Activated CD4-positive, alpha-beta T cell treated with anti-CD3 and anti-CD28 coated beads for 24 hours (primary cell): Measurements from ENCODE around the gene MAPK1.
"Not testable (repeated sequence)": the region's sequence is repeated elsewhere in the genome, so short reads cannot be mapped to it uniquely, and the experiment has no call there.

Experiments
- DNase-seq, 2 donors: peaks; one replicate each; pipeline ENCODE4 v3.0.0-alpha.2; 2020; ENCODE audit warnings: low read depth in 2 of 2

MAPK1 gene

DNA sequence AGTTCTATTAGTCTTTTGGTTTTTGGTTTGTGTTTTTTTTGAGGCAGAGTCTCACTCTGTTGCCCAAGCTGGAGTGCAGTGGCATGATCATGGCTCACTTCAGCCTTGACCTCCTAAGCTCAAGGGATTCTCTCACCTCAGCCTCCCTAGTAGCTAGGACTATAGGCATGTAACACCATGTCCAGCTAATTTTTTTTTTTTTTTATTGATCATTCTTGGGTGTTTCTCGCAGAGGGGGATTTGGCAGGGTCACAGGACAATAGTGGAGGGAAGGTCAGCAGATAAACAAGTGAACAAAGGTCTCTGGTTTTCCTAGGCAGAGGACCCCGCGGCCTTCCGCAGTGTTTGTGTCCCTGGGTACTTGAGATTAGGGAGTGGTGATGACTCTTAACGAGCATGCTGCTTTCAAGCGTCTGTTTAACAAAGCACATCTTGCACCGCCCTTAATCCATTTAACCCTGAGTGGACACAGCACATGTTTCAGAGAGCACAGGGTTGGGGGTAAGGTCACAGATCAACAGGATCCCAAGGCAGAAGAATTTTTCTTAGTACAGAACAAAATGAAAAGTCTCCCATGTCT lies 15.4 kb upstream of the MAPK1 start:
- not testable (repeated sequence) for DNase-seq

DNA sequence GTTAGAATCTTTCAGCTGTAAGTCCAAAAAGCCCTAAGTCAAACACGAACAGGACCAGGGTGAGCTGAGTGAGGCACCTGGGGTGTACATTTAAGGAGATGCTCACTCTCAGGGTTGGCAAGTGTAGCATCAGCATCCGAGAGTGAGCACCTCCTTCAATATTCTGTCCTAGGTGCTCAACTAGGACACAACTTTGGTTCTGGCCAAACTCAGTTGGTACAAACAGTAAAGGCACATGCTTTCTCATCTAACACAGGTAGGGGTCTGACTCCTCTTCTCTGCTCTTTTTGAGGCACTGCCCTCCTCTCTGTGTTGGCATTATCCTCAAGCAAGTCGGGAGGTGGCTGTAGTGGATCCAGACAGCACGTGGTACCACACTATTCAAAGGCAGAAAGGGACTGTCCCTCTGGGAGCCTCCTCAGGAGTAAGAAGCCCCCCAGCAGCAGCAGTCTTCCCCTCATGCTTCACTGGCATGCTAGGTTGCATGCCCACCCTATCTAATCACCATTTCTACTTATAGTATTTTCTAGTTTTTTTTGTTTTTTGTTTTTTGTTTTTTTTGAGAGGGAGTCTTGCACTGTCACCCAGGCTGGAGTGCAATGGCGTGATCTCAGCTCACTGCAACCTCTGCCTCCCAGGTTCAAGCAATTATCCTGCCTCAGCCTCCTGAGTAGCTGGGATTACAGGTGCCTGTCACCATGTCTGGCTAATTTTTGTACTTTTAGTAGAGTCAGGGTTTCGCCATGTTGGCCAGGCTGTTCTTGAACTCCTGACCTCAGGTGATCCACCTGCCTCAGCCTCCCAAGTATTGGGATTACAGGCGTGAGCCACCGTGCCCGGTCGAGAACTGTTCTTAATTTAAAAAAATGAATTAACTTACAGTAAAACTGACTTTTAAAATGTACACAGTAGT lies 14.7 kb upstream of the MAPK1 start:
- DNase-seq, result no peak

DNA sequence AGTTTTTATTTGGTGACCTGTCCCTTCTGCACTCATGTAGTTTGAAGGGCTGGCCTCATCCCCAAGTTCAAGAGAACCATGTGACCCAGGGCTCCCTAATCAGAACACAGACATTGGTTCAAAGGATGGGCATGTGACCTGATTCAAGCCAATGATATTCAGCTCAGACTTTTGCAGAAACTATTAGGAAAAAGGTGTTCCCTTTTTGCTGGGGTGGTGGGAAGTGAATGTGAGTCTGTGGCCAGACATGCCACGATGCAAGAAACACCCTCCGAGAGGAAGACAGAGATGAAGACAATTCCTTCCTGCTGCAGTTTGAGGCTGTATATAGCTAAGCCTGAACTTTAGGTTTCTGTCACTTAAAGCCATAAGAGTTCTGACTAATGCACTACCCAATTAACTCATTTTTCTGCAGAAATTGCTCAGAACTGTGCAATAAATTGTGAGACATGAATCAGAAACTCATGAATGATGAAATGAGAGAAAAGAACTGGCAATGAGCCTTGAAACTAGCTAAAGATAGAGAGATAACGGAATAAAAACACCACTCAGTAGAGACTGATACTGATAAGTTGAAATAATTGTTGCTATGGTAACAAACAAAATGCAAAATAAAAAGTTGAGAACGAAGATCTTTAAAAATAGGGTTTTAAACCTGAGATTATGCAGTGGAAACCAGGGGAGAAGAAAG lies 9.2 kb upstream of the MAPK1 start:
- peak in 1 of 2 donors; percentile 11 for DNase-seq

- DNase-seq, result not testable (repeated sequence)
Observed at GRCh38 chr22:21874953-21875352, 7.5 kb upstream of the MAPK1 start.

- DNase-seq, result no peak
Observed at GRCh38 chr22:21873619-21874018, 6.2 kb upstream of the MAPK1 start.

DNA sequence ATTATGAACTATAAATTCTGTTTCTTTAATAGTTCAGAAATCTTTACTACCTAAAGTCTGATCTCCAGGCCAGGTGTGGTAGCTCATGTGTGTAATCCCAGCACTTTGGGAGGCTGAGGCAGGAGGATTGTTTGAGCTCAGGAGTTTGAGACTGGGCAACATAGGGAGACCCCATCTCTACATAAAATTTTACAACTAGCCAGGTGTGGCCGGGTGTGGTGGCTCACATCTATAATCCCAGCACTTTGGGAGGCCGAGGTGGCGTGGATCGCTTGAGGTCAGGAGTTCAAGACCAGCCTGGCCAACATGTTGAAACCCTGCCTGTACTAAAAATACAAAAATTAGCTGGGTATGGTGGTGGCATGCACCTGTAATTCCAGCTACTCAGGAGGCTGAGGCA lies 5.3 kb upstream of the MAPK1 start:
- not testable (repeated sequence) for DNase-seq

- DNase-seq, result no peak
Observed at GRCh38 chr22:21868651-21869050, 1.2 kb upstream of the MAPK1 start.

GRCh38 chr22:21866833-21867527 lies 465 bp downstream of the MAPK1 start:
- peak in 1 of 2 donors; percentile 9 for DNase-seq

- DNase-seq, result no peak
Observed at GRCh38 chr22:21865041-21865440, 2.4 kb downstream of the MAPK1 start.

DNA sequence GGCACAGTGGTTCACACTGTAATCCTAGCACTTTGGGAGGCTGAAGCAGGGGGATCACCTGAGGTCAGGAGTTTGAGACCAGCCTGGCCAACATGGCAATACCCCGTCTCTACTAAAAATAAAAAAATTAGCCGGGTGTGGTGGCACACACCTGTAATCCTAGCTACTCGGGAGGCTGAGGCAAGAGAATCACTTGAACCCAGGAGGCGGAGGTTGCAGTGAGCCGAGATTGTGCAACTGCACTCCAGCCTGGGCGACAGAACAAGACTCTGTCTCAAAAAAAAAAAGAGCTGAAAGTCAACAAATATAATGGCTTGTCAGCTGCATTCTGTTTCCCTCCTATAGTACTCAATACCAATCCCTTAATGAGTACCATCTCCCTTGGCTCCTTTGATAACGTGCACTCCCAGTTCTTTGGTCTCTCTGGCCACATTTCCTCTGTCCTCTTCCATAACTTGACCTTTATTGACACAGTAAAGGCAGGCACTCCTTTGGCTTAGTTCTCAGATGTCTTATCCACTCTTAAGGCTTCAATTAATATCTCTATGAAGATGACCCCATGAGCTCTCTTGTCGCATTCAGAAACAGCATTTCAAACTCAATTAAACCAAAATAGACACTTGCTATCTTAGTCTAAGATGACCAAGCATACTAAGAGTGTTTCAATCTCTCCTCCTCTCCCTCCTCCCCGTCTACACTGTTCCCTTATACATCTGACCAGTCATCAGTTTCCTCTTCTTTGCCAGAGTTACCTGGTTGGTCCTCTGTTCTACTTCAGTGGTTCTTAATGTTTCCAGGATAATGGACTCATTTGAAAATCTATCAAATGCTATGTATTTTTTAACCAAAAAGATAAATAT lies 4.8 kb downstream of the MAPK1 start:
- DNase-seq, result no peak

DNA sequence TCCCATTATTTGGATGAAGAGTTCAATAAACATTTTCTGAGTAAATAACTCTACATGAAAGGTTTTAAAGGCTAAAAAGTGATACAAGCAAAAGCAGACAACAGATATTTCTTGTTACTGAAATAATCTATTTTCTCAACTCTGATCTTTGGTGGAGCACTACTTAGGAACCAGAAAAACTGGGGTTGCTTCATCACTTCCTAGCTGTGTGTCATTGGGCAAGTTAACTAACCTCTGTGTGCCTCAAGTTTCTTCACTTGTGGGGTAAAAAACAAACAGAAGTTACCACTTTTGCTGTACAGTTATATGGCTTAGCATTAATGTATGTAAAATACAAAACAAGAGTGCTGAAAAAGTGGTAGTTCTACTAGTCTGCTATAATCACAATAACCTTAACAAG lies 5.6 kb downstream of the MAPK1 start:
- DNase-seq, result no peak

DNA sequence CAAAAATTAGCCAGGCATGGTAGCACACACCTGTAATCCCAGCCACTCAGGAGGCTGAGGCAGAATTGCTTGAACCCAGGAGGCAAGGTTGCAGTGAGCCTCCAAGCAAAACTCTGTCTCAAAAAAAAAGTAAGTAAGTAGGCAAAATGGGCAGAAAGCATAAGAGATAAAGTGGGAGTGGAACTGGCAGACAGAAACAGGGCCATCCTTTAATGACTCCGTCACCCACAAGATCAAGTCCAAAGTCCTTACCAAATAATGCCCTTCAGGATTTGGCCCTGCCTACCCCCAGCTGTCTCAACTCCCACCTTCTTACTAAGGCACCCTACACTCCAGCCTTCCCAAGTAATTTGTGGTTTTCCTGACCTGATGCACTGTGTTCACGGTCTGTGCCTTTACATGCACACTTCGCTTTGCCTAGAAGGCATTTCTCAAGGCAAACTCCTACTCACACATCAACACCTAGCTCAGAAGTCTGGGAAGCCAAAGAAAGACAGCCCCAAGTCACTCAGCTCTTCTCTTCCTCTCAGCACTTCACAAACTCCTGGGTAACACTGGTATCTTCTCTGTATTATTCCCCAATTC lies 6.1 kb downstream of the MAPK1 start:
- DNase-seq, result no peak

- no peak for DNase-seq
Observed at GRCh38 chr22:21860491-21861039, 6.9 kb downstream of the MAPK1 start.

GRCh38 chr22:21858025-21858764 lies 9.2 kb downstream of the MAPK1 start:
- DNase-seq, result no peak

- DNase-seq, result no peak
Observed at GRCh38 chr22:21857481-21857914, 9.9 kb downstream of the MAPK1 start.

GRCh38 chr22:21856868-21857267 lies 10.6 kb downstream of the MAPK1 start:
- DNase-seq, result no peak

- no peak for DNase-seq
Observed at GRCh38 chr22:21856197-21856596, 11.2 kb downstream of the MAPK1 start.

DNA sequence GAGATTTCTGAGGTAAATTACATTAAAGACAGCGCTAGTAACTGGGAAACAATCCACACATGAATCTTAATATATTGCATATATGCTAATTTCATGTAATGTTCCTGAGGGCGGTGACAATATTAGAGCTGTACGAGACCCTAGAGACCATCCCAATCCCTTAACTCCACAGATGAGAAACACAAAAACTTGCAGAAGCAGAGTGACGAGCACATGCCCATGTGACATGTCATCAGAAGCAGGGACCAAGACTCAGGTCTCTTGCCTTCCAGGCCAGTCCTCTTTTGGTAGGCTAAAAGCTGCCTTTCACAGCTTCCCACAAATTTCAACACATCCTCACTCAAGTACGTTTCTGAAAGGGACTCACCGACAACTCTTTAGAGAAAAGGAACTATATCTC lies 11.8 kb downstream of the MAPK1 start:
- no peak for DNase-seq

DNA sequence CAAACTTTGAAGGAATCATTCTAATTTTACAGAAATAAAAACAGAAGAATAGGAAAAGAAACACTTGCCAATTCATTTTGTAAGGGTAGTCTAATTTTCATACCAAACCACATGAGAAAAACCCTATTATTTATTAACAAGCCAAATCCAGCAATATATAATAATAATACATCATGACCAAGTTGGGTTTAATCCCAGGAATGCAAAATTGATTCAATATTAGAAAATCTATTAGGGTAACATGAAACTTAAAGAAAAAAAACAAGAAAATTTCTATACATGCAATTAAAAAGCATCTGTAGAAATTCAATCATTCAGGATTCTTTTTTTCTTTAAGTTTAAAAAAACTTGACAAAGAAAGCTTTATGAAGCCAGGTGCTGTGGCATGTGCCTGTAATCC lies 16.8 kb downstream of the MAPK1 start:
- no peak for DNase-seq

DNA sequence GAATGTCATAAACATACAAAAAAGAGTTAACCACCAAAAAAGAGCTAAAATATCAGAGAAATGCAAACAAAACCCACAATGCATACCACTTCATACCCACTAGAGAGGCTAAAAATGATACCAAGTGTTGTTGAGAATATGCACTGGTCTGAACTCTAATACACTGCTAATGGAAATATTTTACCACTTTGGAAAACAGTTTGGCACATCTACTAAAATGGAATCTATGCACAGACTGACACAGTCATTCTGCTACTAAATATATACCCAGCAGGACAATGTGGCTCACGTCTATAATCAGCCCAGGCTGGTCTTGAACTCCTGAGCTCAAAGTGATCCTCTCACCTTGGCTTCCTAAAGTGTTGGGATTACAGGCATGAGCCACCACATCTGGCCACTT lies 18.0 kb downstream of the MAPK1 start:
- DNase-seq, result no peak
